Umbilical cord (tissue), 2 donors: ENCODE data around the gene CAMTA1. TPM values are rescaled to one million over a fixed set of nuclear protein-coding genes. Genes with fewer than 3 reads are reported as not detected.

Experiments used
- DNase-seq: peaks from one replicate; pipeline ENCODE4 v3.0.0-alpha.2; 2015; ENCODE audit warnings: low spot score
- total RNA-seq: library from RNA; depleted of rRNA; stranded (reverse); fragments of >200 nt; gene quantifications from one replicate; pipeline ENCODE4 v1.2.3, GENCODE V29; 2014; ENCODE audit warnings: low replicate concordance; ENCODE audit not compliant: insufficient read depth

The CAMTA1 gene
- total RNA-seq, 1 donor from 2014 or later, result 29.6 TPM

DNA sequence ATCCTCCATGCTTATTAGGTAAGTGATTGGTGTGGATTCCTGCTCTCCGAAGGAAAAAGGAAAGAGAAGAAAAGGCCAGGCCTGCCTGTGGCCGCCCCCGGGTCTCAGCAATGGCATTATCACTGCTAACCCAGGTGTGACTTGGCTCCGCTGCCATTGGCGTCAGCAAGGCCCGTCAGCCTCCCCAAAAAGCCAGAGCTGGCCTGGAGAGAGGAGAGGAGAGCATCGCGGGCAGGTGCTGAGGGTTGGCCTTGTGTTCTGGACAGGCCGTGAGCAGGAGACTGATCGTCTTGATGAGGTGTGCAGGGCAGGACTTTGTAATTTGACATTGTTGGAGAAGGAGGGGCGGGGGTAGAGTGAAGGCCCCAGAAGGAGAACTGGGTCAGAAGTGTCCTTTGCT is 186.4 kb downstream of the CAMTA1 start:
- DNase-seq, result no peak

DNA sequence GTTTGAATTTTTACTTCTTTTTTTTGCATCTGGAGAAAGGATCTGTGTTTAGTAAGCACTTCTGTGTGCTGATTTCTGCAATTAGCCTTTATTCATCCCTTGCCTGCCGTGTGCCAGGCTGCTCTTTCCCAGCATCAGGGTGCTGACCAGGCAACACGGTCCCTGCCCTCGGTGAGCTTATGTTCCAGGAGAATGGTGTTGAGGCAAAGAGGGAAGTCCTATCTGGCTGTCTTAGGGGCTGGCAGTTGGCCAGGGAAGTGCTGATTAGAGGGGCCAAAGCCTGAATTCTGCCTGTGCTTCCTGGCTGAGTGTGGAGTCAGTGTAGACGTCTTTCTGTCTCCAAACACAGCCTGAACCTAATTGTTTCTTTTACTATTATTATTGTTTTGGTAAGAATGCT is 187.1 kb downstream of the CAMTA1 start:
- DNase-seq, result no peak

DNA sequence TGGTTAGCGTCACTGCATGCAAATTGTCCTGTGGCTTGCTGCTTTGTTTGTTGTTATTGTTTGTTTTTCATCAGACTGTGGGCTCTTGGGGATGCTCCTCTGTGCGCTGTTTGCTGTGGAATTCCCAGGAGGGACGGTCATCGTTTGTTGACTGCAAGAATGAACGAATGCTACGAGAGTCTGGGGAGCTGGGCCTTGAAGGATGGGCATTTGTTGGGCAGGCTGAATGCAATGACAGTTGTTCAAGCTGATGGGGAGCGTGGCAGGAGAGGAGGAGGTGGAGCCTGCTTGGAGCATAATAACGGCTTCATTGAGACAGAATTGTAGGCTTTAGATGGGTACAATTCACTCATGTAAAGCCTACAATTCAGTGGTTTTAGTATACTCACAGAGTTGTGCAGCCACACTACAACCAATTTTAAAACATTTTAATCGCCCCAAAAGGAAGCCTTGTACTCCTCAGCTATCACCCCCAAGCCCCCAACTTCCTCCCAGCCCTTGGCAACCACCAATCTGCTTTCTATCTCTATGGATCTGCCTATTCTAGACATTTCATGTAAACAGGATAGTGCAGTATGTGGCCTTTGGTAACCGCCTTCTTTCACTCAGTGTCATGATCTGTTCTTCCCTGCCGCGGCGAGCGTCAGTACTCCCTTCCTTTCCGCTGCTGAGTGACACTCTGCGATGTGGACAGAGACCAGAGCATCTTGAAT is 190.2 kb downstream of the CAMTA1 start:
- DNase-seq, result no peak

DNA sequence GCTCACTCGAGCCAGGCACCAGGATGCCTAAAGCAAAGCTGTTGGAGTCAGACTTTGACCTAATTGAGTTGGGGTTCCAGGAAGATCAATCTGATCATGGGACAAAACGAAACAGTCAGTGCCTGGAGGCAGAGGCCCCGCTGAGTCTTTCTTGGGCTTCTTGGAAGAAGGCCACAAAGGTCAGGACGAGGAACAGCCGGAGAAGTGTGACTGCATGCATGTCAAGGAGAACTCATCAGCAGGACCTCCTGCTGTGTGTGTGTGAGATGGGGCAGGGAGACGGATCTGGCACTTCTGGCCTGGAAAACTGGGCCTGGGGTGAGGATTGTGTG is 190.8 kb downstream of the CAMTA1 start:
- DNase-seq, result no peak

GRCh38 chr1:6979003-6979613 is 193.9 kb downstream of the CAMTA1 start:
- no peak for DNase-seq

DNA sequence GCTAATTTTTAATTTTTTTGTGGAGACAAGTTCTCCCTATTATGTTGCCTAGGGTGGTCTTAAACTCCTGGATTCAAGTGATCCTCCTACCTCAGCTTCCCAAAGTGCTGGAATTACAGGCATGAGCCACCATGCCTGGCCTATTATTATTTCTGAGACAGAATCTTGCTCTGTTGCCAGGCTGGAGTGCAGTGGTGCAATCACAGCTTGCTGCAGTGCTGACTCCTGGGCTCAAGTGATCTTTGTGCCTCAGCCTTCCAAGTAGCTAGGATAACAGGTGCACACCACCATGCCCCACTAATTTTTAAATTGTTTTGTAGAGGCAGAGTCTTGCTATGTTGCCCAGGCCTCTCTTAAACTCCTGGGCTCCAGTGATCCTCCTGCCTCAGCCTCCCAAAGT is 196.3 kb downstream of the CAMTA1 start:
- DNase-seq, result no peak

DNA sequence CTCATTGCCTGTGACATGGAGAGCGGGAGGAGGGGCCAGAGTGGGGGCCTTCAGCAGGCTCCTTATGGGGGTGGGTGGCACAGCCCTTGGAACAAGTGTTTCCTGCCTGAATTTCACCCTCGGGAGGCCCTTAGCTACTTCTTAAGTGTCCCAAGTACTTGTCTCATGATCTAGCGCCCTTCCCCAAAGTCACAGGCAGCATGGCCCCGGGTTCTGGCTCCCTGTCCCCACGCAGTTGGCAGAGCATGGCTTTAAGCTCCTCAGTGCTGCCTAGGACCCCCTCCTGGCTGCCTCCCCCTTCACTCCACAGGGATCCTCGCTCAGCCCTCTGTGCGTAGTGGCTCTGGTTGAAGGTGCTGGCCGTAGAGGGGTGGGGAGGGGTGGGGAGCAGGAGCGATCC is 197.2 kb downstream of the CAMTA1 start:
- no peak for DNase-seq

- no peak for DNase-seq
These were observed 197.6 kb downstream of the CAMTA1 start for GRCh38 chr1:6982860-6983259.

- no peak for DNase-seq
These were observed 199.3 kb downstream of the CAMTA1 start for GRCh38 chr1:6984536-6984935.

DNA sequence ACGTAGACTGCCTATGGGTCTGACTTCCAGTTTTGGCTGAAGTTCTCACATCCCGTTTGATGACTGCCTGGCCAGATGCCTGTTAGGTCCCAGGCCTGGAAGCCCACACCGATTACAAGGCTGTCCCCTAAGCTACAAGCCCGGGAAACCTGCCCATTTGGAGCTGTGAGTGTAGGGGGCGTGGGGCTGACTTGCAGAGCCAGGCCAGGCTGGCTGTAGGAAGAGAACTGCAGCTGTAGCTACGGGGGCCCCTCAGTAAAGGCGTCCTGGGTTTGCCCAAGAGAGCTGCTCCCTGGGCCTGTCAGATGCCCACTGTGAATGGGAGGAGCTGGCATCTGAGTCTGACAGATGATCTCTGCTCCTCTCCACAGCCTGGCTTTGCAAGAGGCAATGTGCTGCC is 199.7 kb downstream of the CAMTA1 start:
- peak; percentile 82 for DNase-seq

- no peak for DNase-seq
These were observed 200.5 kb downstream of the CAMTA1 start for GRCh38 chr1:6985549-6986276.

GRCh38 chr1:6986281-6986680 is 201.0 kb downstream of the CAMTA1 start:
- no peak for DNase-seq

DNA sequence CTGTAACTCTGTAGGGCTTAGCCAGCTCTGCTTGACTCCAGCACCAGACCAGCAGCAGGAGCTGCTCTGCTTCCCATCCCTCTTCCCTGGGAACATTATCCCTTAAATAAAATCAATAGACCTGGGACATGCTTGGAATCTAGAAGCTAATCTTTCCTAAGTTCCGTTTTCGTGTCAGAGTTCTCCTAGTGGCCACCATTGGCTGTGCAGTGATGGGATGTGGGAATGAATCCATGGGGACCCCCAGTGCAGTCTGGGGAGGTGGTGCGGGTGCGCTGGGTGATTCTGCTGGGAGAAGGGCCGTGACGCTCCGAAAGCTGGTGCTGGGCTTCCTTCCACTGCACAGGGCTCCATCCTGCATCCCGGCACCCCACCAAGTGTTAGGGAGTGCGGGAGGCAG is 202.7 kb downstream of the CAMTA1 start:
- no peak for DNase-seq

DNA sequence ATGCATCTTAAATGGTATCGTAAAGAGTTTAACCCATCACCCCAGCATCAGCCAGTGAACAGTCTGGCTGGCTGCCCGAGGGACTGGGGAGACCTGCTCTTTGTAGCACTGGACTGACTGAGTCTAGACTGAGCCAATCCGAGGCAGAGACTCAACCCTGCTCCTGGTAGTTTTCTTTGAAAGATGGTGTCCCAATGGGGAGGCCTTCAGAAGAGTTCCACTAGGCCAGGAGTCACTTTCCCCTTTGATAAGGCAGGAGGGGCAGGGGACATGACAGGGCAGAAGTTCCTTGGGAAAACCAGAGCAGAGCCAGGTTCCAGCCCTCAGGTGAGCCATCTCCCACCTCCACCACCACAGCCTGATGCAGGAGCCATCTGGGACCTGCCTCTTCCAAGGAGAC is 203.5 kb downstream of the CAMTA1 start:
- DNase-seq, result no peak

DNA sequence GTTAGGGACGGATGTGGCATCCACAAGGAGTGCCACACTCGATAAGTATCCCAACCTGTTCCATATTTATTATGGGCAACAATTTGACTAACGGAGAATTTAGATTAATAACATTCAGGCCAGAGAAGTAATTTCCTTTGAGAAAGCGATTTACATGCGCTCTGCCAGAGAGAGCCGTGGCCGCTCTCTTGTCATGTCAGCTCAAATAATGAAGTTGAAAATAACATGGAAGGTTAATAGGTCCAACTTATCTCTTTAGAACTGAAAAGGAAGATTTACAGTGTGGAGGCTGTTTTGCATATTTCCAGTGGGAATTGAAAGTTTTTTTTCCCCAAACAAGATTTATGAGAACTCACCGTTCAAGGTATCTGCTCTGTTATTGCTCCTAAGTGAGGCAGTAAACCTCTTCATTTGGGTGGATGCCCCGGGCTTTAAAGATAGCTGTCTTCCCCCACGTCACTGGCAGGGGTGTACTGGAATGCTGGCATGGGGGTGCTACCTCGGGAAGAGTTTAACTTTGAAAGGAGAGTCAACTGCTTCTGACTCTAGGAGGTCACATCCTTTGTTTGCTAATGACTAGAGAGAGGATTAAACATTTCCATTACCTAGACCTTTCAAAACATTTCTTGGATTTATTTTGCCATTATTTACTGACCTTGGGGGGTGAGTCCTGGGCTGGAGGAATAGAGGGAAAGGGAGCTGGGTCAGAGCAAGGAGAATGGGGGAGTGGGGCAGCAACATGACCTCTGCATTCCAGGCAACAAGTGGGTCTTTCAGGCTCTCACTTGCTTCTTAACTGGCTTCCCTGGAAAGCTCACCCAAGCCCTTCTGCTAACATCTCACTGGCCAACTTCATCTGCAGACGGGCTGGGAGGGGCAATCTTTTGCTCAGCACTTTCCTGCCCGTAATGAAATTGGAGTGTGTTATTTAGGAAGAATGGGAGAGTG is 204.2 kb downstream of the CAMTA1 start:
- DNase-seq, result no peak

DNA sequence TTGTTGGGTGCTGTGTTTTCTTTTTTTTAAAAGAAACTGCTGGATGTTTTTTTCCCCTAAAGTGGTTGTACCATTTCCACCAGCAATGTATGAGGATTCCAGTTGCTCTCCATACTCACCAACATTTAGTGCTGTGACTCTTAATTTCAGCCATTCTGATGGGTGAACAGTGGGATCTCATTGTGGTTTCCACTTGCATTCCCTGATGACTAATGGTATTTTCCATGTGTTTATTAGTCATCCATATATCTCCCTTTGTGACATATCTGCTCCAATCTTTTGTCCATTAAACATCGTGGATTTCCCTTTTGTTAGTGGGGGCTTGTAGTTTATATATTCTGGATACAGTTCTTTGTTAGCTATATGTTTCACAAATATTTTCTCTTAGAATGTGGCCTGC is 206.0 kb downstream of the CAMTA1 start:
- DNase-seq, result no peak

DNA sequence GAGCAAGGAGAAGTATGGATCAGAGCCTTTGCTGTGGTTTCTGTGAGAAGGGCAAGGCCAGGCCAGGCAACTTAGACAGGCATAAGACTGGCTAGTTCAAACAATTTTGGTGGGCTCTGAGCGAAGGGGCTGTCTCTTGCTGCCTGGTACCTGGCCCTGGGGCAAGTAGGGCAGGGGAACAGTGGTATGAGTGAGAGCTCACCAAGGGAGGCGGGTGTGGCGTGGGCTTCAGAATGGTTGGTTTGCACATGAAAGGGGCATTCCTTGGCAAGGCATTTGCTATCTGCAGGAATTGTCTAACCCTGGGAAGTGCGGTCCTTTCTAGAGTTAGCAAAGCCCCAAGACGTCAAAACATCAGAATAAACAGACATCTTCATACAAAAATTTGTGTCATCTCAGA is 210.5 kb downstream of the CAMTA1 start:
- no peak for DNase-seq

- no peak for DNase-seq
These were observed 211.1 kb downstream of the CAMTA1 start for GRCh38 chr1:6996371-6996770.

DNA sequence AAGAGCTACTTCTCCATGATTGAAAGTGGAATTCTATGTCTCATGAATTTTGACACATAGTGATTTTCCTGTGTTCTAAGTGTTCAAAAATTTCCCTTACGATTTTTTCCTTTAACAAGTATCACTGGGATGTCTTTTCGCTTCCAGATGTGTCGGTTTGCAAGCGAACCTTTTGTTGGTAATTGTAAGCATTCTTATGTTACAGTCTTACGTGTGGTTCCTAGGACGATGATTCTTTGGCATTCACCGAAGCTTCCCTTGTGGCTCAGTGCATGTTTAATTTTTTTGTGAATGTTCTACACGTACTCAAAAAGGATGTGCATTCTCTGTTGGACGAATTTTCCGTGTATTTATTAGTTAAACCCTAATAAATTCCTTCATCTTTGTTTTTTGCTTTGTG is 211.6 kb downstream of the CAMTA1 start:
- DNase-seq, result no peak

GRCh38 chr1:6998267-6998666 is 213.0 kb downstream of the CAMTA1 start:
- DNase-seq, result no peak

- DNase-seq, result no peak
These were observed 214.6 kb downstream of the CAMTA1 start for GRCh38 chr1:6999826-7000225.

DNA sequence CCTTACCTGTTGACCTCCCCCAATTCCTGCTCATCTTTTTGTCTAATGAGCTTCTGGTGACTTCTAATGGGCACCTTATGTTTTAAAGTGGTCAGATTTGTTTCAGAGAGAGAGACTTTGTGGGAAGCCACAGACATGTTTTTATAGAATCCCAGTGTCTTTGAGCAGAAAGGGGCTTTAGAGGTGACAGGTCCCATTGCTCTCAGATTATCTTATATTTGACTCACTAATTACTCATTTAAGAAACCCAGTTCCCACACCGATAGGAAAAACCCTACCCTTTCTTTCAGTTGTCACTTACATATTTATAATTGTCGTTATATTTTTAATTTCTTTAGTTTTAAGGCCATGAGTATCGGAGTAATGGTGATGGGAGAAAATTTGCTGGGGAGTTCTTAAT is 215.5 kb downstream of the CAMTA1 start:
- no peak for DNase-seq
